NCI-H1105 treated with DMSO at 0.1 percent for 48 hours (cell line): ENCODE results near the gene DBT.
A peak's percentile ranks its signal among the peaks of the same experiment; 100 is the strongest.
"Not testable (repeated sequence)": the region's sequence is repeated elsewhere in the genome, so short reads cannot be mapped to it uniquely, and the experiment has no call there.

Experiments
- DNase-seq: peaks from one replicate; lab custom pipeline; 2025; lab: John Stamatoyannopoulos, UW

The DBT gene

GRCh38 chr1:100249537-100250257 lies at the start of gene DBT:
DBT (minus strand) TSS chr1:100249834; CDS start chr1:100249820, 14 bp downstream.
- DNase-seq, result peak; percentile 97

GRCh38 chr1:100298512-100298911 lies 48.9 kb upstream of the DBT start:
- DNase-seq, result no peak

- DNase-seq, result not testable (repeated sequence)
These were observed 47.4 kb upstream of the DBT start for GRCh38 chr1:100296997-100297396.

- DNase-seq, result no peak
These were observed 46.5 kb upstream of the DBT start for GRCh38 chr1:100296140-100296539.

- DNase-seq, result no peak
These were observed 43.1 kb upstream of the DBT start for GRCh38 chr1:100292711-100293110.

- no peak for DNase-seq
These were observed 40.7 kb upstream of the DBT start for GRCh38 chr1:100290291-100290690.

- no peak for DNase-seq
These were observed 37.5 kb upstream of the DBT start for GRCh38 chr1:100287162-100287561.

- DNase-seq, result no peak
These were observed 35.0 kb upstream of the DBT start for GRCh38 chr1:100284591-100284990.

- no peak for DNase-seq
These were observed 30.5 kb upstream of the DBT start for GRCh38 chr1:100279954-100280682.

- DNase-seq, result no peak
These were observed 29.8 kb upstream of the DBT start for GRCh38 chr1:100279358-100279923.

- no peak for DNase-seq
These were observed 28.2 kb upstream of the DBT start for GRCh38 chr1:100277866-100278265.

- no peak for DNase-seq
These were observed 18.6 kb upstream of the DBT start for GRCh38 chr1:100268202-100268601.

GRCh38 chr1:100267284-100267683 lies 17.6 kb upstream of the DBT start:
- no peak for DNase-seq

- DNase-seq, result no peak
These were observed 17.1 kb upstream of the DBT start for GRCh38 chr1:100266741-100267140.

GRCh38 chr1:100265931-100266740 lies 16.5 kb upstream of the DBT start, which contains the start of gene RTCA:
RTCA (plus strand) TSS chr1:100266216; CDS start chr1:100266376, 160 bp downstream.
- peak; percentile 95 for DNase-seq

- DNase-seq, result peak; percentile 33
These were observed 15.9 kb upstream of the DBT start for GRCh38 chr1:100265562-100265930.

- not testable (repeated sequence) for DNase-seq
These were observed 14.4 kb upstream of the DBT start for GRCh38 chr1:100264081-100264480.

- no peak for DNase-seq
These were observed 12.1 kb upstream of the DBT start for GRCh38 chr1:100261686-100262085.

GRCh38 chr1:100258427-100258826 lies 8.8 kb upstream of the DBT start:
- DNase-seq, result not testable (repeated sequence)

- DNase-seq, result not testable (repeated sequence)
These were observed 6.6 kb upstream of the DBT start for GRCh38 chr1:100256273-100256672.

GRCh38 chr1:100253552-100253951 lies 3.9 kb upstream of the DBT start:
- no peak for DNase-seq

GRCh38 chr1:100252901-100253300 lies 3.3 kb upstream of the DBT start:
- DNase-seq, result no peak
